HEK293 (cell line): ENCODE data around the gene YIPF5.

Experiments used
- CTCF ChIA-PET: fragments of 350-600 bp; formaldehyde crosslinking; extraction: SDS; loops from one replicate; lab custom pipeline; 2021; ENCODE audit warnings: antibody characterized with exemption; lab: Yijun Ruan, JAX
- POLR2A ChIA-PET: fragments of 300-600 bp; formaldehyde crosslinking; extraction: SDS; loops from one replicate; lab custom pipeline; 2020; ENCODE audit warnings: antibody characterized with exemption, inconsistent platforms; lab: Yijun Ruan, JAX
- H3K27ac ChIP-seq: fragments of 200-500 bp; sonication (Bioruptor generic); 2 replicates; pipeline ENCODE4 v1.5.1; 2014; ENCODE audit warnings: low read depth, low read length, control low read depth, inconsistent platforms; ENCODE audit errors: extremely low read depth
- H3K36me3 ChIP-seq, 2 experiments: fragments of 200-500 bp in 1 of 2; sonication (Bioruptor generic) in 1 of 2; 1 replicate in 1 of 2; 2 replicates in 1 of 2; pipeline ENCODE4 v1.5.1; 2014 to 2017; ENCODE audit warnings: inconsistent platforms in 2 of 2, low read length in 2 of 2; ENCODE audit not compliant: control insufficient read depth in 2 of 2, insufficient read depth in 1 of 2
- H3K4me1 ChIP-seq: fragments of 200-500 bp; sonication (Bioruptor generic); 2 replicates; pipeline ENCODE4 v1.5.1; 2014; ENCODE audit warnings: mild to moderate bottlenecking, low read length, inconsistent platforms; ENCODE audit not compliant: control insufficient read depth, insufficient read depth
- H3K4me3 ChIP-seq: 2 replicates; pipeline ENCODE4 v1.5.1; 2011; ENCODE audit warnings: low read depth, mild to moderate bottlenecking, control low read depth, low read length, moderate library complexity
- H3K9me3 ChIP-seq: fragments of 200-500 bp; sonication (Bioruptor generic); 2 replicates; pipeline ENCODE4 v1.5.1; 2014; ENCODE audit warnings: low read depth, low read length, inconsistent platforms; ENCODE audit not compliant: control insufficient read depth, insufficient read depth
- CTCF ChIP-seq: fragments of 450-650 bp; formaldehyde crosslinking; IDR thresholded peaks from 2 replicates; pipeline ENCODE4 v1.5.1; 2016; ENCODE audit warnings: missing biosample characterization, missing genetic modification characterization
- FEZF1 ChIP-seq: fragments of 450-650 bp; formaldehyde crosslinking; IDR thresholded peaks from 2 replicates; pipeline ENCODE4 v1.5.1; 2016; ENCODE audit warnings: missing biosample characterization, missing genetic modification characterization
- PRDM4 ChIP-seq: fragments of 450-650 bp; formaldehyde crosslinking; IDR thresholded peaks from 2 replicates; pipeline ENCODE4 v1.5.1; 2017; ENCODE audit warnings: missing biosample characterization, missing genetic modification characterization
- PRDM6 ChIP-seq: fragments of 450-650 bp; formaldehyde crosslinking; IDR thresholded peaks from 2 replicates; pipeline ENCODE4 v1.5.1; 2017; ENCODE audit warnings: missing biosample characterization, missing genetic modification characterization
- ZNF10 ChIP-seq: fragments of 450-650 bp; formaldehyde crosslinking; IDR thresholded peaks from 2 replicates; pipeline ENCODE4 v1.5.1; 2017; ENCODE audit warnings: missing biosample characterization, missing genetic modification characterization
- ZNF121 ChIP-seq: fragments of 450-650 bp; formaldehyde crosslinking; IDR thresholded peaks from 2 replicates; pipeline ENCODE4 v1.5.1; 2016; ENCODE audit warnings: missing biosample characterization, missing genetic modification characterization
- ZNF148 ChIP-seq: fragments of 450-650 bp; formaldehyde crosslinking; IDR thresholded peaks from 2 replicates; pipeline ENCODE4 v1.5.0; 2017; ENCODE audit warnings: missing biosample characterization, missing genetic modification characterization, borderline replicate concordance
- ZNF202 ChIP-seq: fragments of 450-650 bp; formaldehyde crosslinking; IDR thresholded peaks from 2 replicates; pipeline ENCODE4 v1.5.1; 2016; ENCODE audit warnings: missing biosample characterization, missing genetic modification characterization, borderline replicate concordance
- ZNF211 ChIP-seq: fragments of 450-650 bp; formaldehyde crosslinking; IDR thresholded peaks from 2 replicates; pipeline ENCODE4 v1.5.1; 2016; ENCODE audit warnings: low read depth, missing biosample characterization, missing genetic modification characterization
- ZNF324 ChIP-seq: fragments of 450-650 bp; formaldehyde crosslinking; IDR thresholded peaks from 2 replicates; pipeline ENCODE4 v1.5.1; 2016; ENCODE audit warnings: missing biosample characterization, missing genetic modification characterization
- ZNF548 ChIP-seq: fragments of 450-650 bp; formaldehyde crosslinking; IDR thresholded peaks from 2 replicates; pipeline ENCODE4 v1.5.1; 2016; ENCODE audit warnings: missing biosample characterization, missing genetic modification characterization
- ZNF623 ChIP-seq: fragments of 450-650 bp; formaldehyde crosslinking; IDR thresholded peaks from 2 replicates; pipeline ENCODE4 v1.5.1; 2016; ENCODE audit warnings: missing biosample characterization, missing genetic modification characterization

The YIPF5 gene

GRCh38 chr5:144142139-144142823, 28.2 kb downstream of the YIPF5 start (continued):
- TF ChIP-seq CTCF (peak; percentile 65), PRDM4 (peak; percentile 88)

- ChIA-PET CTCF (interaction anchor here (0.7 to 4.6 kb wide), 18 partner anchors 8 to 1096 kb away, joined by 3 to 24 read pairs (median 5); no protein-coding TSS in a partner anchor), POLR2A (no interaction called here)
- Histone ChIP-seq H3K36me3 (no peaks in the 10 kb centered on the region), H3K9me3 (no peaks in the 10 kb centered on the region), H3K4me3 (no peak overlapping the region), H3K4me1 (peaks cover 11% of the 10 kb centered on the region; the same call in 1 of the 2 replicates), H3K27ac (no peak overlapping the region)
- no peak for TF ChIP-seq ZNF324 (tag by site-specific recombination)
- TF ChIP-seq ZNF10 (tag by site-specific recombination) = no peak
- TF ChIP-seq ZNF623 (tag by site-specific recombination) = no peak
- TF ChIP-seq ZNF211 (tag by site-specific recombination) = no peak
Observed at GRCh38 chr5:144141585-144141984, 28.9 kb downstream of the YIPF5 start.

- Histone ChIP-seq H3K36me3 (no peaks in the 10 kb centered on the region), H3K9me3 (no peaks in the 10 kb centered on the region), H3K4me1 (no peaks in the 10 kb centered on the region), H3K27ac (no peak overlapping the region)
- POLR2A ChIA-PET = no interaction called here
- CTCF ChIA-PET = interaction anchor here (0.7 to 4.6 kb wide), 4 partner anchors 42 to 314 kb away, joined by 3 to 24 read pairs (median 4); no protein-coding TSS in a partner anchor
- TF ChIP-seq FEZF1 (tag by site-specific recombination) (peak; percentile 50), PRDM6 (tag by site-specific recombination) (0 out of 2 replicates have a peak, but pooled peaks have one; percentile 10), ZNF548 (tag by site-specific recombination) (no peak), ZNF202 (tag by site-specific recombination) (no peak), ZNF148 (tag by site-specific recombination) (no peak), ZNF121 (tag by site-specific recombination) (no peak)
- TF ChIP-seq, all 188 proteins: peak for 2
- H3K4me3 ChIP-seq = no peak overlapping the region
Observed at GRCh38 chr5:144139586-144139985, 30.9 kb downstream of the YIPF5 start.
